ENCODE measurements around the gene GOLGA6C. TPM values are rescaled to one million over a fixed set of nuclear protein-coding genes. Genes with fewer than 3 reads are reported as not detected.
"Not testable (repeated sequence)": the region's sequence is repeated elsewhere in the genome, so short reads cannot be mapped to it uniquely, and the experiment has no call there.

The GOLGA6C gene
- total RNA-seq, 1 donor from 2014 or later = not detected

GRCh38 chr15:75298541-75299310 is 40.6 kb downstream of the GOLGA6C start:
- H3K4me1 Mint-ChIP-seq (ENCODE audit: low read depth, unreplicated experiment); H3K4me3 Mint-ChIP-seq (ENCODE audit: unreplicated experiment); H3K27me3 Mint-ChIP-seq (ENCODE audit: unreplicated experiment); H3K27ac Mint-ChIP-seq (ENCODE audit: unreplicated experiment); DNase-seq; H3K9me3 Mint-ChIP-seq (ENCODE audit: unreplicated experiment); H3K36me3 Mint-ChIP-seq (ENCODE audit: unreplicated experiment): not testable (repeated sequence)
- peak; percentile 41 for TF ChIP-seq CTCF (IDR thresholded peaks at IDR 0.05; ENCODE audit: partially characterized antibody, unreplicated experiment)

- not testable (repeated sequence) for H3K4me1 Mint-ChIP-seq (ENCODE audit: low read depth, unreplicated experiment); H3K4me3 Mint-ChIP-seq (ENCODE audit: unreplicated experiment); H3K27ac Mint-ChIP-seq (ENCODE audit: unreplicated experiment); H3K9me3 Mint-ChIP-seq (ENCODE audit: unreplicated experiment); H3K27me3 Mint-ChIP-seq (ENCODE audit: unreplicated experiment); H3K36me3 Mint-ChIP-seq (ENCODE audit: unreplicated experiment)
- DNase-seq = peak; percentile 83
- TF ChIP-seq CTCF (IDR thresholded peaks at IDR 0.05; ENCODE audit: partially characterized antibody, unreplicated experiment) = peak; percentile 75
Measured at GRCh38 chr15:75299311-75299688, 41.2 kb downstream of the GOLGA6C start.

- not testable (repeated sequence) for H3K9me3 Mint-ChIP-seq (ENCODE audit: unreplicated experiment); H3K27me3 Mint-ChIP-seq (ENCODE audit: unreplicated experiment); H3K4me3 Mint-ChIP-seq (ENCODE audit: unreplicated experiment); H3K27ac Mint-ChIP-seq (ENCODE audit: unreplicated experiment); H3K4me1 Mint-ChIP-seq (ENCODE audit: low read depth, unreplicated experiment); H3K36me3 Mint-ChIP-seq (ENCODE audit: unreplicated experiment); DNase-seq
Measured at GRCh38 chr15:75300026-75300425, 41.9 kb downstream of the GOLGA6C start.

- TF ChIP-seq CTCF (IDR thresholded peaks at IDR 0.05; ENCODE audit: partially characterized antibody, unreplicated experiment) = no peak
- no peak for DNase-seq
- no peak overlapping the region for H3K27ac Mint-ChIP-seq (ENCODE audit: unreplicated experiment)
- no peaks in the 10 kb centered on the region for H3K9me3 Mint-ChIP-seq (ENCODE audit: unreplicated experiment)
- no peaks in the 10 kb centered on the region for H3K4me1 Mint-ChIP-seq (ENCODE audit: low read depth, unreplicated experiment)
- no peaks in the 10 kb centered on the region for H3K36me3 Mint-ChIP-seq (ENCODE audit: unreplicated experiment)
- no peaks in the 10 kb centered on the region for H3K27me3 Mint-ChIP-seq (ENCODE audit: unreplicated experiment)
- H3K4me3 Mint-ChIP-seq (ENCODE audit: unreplicated experiment) = no peak overlapping the region
Measured at GRCh38 chr15:75302318-75302717, 44.2 kb downstream of the GOLGA6C start.

GRCh38 chr15:75302753-75303152 is 44.6 kb downstream of the GOLGA6C start:
- not testable (repeated sequence) for H3K36me3 Mint-ChIP-seq (ENCODE audit: unreplicated experiment); H3K9me3 Mint-ChIP-seq (ENCODE audit: unreplicated experiment); DNase-seq; H3K27me3 Mint-ChIP-seq (ENCODE audit: unreplicated experiment); H3K27ac Mint-ChIP-seq (ENCODE audit: unreplicated experiment); H3K4me3 Mint-ChIP-seq (ENCODE audit: unreplicated experiment); H3K4me1 Mint-ChIP-seq (ENCODE audit: low read depth, unreplicated experiment)

- Mint-ChIP-seq H3K27ac (ENCODE audit: unreplicated experiment) (no peak overlapping the region), H3K9me3 (ENCODE audit: unreplicated experiment) (no peaks in the 10 kb centered on the region), H3K36me3 (ENCODE audit: unreplicated experiment) (no peaks in the 10 kb centered on the region), H3K4me1 (ENCODE audit: low read depth, unreplicated experiment) (no peaks in the 10 kb centered on the region), H3K27me3 (ENCODE audit: unreplicated experiment) (no peaks in the 10 kb centered on the region), H3K4me3 (ENCODE audit: unreplicated experiment) (no peak overlapping the region)
- no peak for TF ChIP-seq CTCF (IDR thresholded peaks at IDR 0.05; ENCODE audit: partially characterized antibody, unreplicated experiment)
- DNase-seq = no peak
Measured at GRCh38 chr15:75306188-75306587, 48.1 kb downstream of the GOLGA6C start.

All from glutamatergic neuron (in vitro differentiated cells).